NAMALWA (cell line): ENCODE data around the gene PDZD11.
"Not testable (repeated sequence)": the region's sequence is repeated elsewhere in the genome, so short reads cannot be mapped to it uniquely, and the experiment has no call there.

ENCODE experiments used
- DNase-seq: peaks from one replicate; pipeline ENCODE4 v3.0.0-alpha.2; 2015; ENCODE audit warnings: low spot score

Gene PDZD11

GRCh38 chrX:70257423-70258288 is 32.1 kb downstream of the PDZD11 start:
- no peak for DNase-seq

- no peak for DNase-seq
Measured at GRCh38 chrX:70255452-70255851, 34.3 kb downstream of the PDZD11 start.

GRCh38 chrX:70254909-70255308 is 34.8 kb downstream of the PDZD11 start:
- no peak for DNase-seq

- DNase-seq = no peak
Measured at GRCh38 chrX:70254063-70254400, 35.7 kb downstream of the PDZD11 start.

GRCh38 chrX:70253377-70254062 is 36.2 kb downstream of the PDZD11 start:
- DNase-seq = no peak

GRCh38 chrX:70252491-70252890 is 37.2 kb downstream of the PDZD11 start:
- DNase-seq = no peak

- DNase-seq = no peak
Measured at GRCh38 chrX:70247252-70247651, 42.5 kb downstream of the PDZD11 start.

GRCh38 chrX:70244881-70245280 is 44.8 kb downstream of the PDZD11 start:
- DNase-seq = no peak

- not testable (repeated sequence) for DNase-seq
Measured at GRCh38 chrX:70243601-70244000, 46.1 kb downstream of the PDZD11 start.

- DNase-seq = no peak
Measured at GRCh38 chrX:70241501-70241900, 48.2 kb downstream of the PDZD11 start.

GRCh38 chrX:70240751-70241150 is 49.0 kb downstream of the PDZD11 start:
- DNase-seq = no peak
